Measurements from ENCODE around the gene GSTT2B.

- TF ChIP-seq CTCF (conservative IDR thresholded peaks at IDR 0.05; ENCODE audit: low read length) (no peak), EZH2phosphoT487 (IDR thresholded peaks at IDR 0.05; ENCODE audit: borderline replicate concordance, low read depth, low read length) (no peak)
Measured at GRCh38 chr22:24005201-24005600, 44.2 kb upstream of the GSTT2B start, which contains the start of gene GSTT4.

All from OCI-LY7 (cell line).